ENCODE measurements around the gene SPTSSA.
"Not testable (repeated sequence)": the region's sequence is repeated elsewhere in the genome, so short reads cannot be mapped to it uniquely, and the experiment has no call there.

SPTSSA gene, protein sequence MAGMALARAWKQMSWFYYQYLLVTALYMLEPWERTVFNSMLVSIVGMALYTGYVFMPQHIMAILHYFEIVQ

DNA sequence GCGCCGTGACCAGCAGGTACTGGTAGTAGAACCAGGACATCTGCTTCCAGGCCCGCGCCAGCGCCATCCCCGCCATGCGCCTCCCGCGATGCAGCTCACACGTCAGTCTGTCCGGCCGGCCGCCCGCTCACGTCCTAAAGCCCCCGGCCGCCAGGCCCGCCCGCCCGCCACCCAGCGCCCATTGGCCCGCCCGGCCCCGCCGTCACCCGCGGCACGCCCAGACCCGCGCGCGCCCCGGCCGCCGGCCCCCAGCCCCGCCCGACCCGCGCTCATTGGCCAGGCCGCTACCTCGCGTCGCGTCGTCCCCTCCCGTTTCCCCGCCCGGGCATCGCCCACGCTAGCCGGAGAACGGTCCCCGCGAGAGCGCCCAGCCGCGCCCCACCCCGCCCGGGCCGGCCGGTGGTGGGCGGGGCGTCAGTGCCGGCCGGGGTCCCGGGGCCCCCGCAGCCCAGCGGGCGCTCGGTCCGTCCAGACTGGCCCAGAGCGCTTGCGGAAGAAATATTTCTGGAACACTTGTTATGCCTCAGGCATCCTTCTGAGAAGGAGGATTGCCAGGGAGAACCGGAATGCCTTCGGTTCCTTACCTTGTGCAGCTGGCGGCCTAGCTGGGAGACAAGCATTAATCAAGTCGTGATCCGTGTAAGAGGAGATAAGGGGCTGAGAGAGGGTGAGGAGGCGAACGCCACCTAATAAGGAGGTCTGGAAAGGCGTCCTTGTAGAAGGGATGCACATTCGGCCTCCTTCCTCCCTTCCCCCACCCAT is at the start of gene SPTSSA:
Gene SPTSSA (minus strand): TSS at position 109 of the 762 bp plus-strand sequence. CDS start 33 bp downstream, at position 76.
- peak; percentile 95 for DNase-seq

DNA sequence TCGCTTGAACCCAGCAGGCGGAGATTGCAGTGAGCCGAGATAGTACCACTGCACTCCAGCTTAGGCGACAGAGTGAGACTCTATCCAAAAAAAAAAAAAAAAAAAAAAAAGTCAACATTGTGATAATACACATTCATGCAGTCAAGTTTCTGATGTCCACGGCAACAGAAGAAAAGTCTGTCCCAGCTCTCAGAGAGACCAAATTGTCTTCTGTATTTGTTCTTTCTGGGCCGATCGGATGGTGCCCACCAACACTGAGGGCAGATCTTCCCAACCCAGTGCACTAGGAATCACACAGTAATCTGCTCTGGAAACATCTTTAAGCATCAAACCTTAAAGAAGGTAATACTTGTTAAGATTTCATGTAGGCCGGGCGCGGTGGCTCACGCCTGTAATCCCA is 45.8 kb upstream of the SPTSSA start:
- DNase-seq = no peak

DNA sequence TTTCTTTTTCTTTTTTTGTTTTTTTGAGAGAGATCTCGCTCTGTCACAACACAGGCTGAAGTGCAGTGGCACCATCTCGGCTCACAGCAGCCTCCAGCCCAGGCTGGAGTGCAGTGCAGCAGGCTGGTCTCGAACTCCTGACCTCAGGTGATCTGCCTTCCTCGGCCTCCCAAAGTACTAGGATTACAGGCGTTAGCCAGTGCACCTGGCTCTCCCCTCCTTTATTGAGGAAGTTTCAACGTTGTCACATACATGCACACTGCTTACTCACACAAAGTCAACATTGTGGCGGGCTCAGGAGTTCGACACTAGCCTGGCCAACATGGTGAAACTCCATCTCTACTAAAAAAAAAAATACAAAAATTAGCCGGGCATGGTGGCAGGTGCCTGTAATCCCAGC is 45.4 kb upstream of the SPTSSA start:
- DNase-seq = no peak

DNA sequence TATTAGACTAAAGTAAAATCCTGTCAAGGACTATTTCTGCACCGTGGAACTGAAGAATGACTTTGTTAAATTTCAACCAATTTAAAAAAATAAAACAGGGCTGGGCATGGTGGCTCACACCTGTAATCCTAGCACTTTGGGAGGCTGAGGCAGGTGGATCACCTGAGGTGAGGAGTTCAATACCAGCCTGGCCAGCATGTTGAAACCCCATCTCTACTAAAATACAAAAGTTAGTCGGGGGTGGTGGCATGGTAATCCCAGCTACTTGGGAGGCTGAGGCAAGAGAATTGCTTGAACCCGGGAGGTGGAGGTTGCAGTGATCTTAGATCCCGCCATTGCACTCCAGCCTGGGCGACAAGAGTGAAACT is 43.1 kb upstream of the SPTSSA start:
- not testable (repeated sequence) for DNase-seq

GRCh38 chr14:34504027-34504426 is 42.0 kb upstream of the SPTSSA start:
- not testable (repeated sequence) for DNase-seq

GRCh38 chr14:34502545-34503225 is 40.6 kb upstream of the SPTSSA start:
- no peak for DNase-seq

- DNase-seq = no peak
Measured at GRCh38 chr14:34502001-34502400, 40.0 kb upstream of the SPTSSA start.

DNA sequence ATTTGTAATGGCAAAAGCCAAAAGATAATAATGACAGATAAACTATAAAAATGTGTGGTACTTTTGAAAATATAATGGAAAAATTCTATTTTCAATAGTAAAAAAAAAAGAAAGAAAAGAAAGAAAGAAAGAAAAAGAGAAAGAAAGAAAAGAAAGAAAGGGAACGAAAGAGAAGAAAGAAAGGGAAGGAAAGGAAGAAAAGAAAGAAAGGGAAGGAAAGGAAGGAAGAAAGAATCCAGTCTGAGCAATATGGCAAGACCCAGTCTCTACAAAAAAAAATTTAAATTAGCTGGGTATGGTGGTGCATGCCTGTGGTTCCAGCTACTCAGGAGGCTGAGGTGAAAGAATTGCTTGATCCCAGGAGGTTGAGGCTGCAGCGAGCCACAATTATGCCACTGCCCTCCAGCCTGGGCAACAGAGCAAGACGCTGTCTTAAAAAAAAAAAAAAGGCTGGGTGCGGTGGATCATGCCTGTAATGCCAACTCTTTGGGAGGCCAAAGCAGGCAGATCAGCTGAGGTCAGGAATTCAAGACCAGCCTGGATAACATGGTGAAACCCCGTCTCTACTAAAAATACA is 39.1 kb upstream of the SPTSSA start:
- DNase-seq = no peak

GRCh38 chr14:34498684-34499412 is 36.8 kb upstream of the SPTSSA start:
- no peak for DNase-seq

DNA sequence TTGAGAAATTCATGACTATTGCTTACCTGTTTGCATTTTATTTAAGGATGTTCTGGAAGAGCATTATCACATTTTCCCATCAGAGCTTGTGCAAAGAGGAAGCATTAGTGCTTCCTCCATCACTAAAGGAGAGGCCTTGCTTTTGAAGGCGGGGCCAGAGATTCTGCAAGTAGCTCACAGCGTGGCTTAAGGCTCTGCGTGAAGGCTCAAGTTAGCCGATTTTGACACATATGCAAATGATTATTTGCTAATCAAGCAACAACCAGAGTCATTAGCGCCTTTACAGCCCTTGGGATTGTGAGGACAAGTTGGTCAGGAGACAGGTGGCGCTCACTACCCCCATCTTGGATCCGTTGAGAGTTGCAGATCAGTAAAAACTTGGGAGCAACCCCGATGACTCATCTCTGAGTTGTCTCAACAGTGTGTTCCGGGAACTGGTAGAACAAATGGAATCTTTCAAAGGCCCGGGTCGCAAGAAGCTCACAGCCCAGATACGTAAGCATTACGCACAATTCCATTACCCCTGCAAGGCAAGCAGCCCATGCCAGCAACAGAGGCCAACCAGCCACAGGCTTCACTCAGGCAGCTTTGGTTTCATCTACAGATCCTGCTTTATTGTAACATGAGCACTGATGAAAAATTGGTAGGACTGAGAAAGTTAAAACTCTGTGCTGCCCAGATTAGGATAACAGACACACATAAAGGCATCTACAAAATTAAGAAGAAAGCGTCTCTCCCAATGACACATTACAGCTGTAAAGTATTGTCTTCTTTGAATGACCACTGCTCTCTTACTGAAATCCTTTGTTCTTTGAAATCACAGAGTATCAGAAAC is 34.9 kb upstream of the SPTSSA start:
- DNase-seq = peak; percentile 88

DNA sequence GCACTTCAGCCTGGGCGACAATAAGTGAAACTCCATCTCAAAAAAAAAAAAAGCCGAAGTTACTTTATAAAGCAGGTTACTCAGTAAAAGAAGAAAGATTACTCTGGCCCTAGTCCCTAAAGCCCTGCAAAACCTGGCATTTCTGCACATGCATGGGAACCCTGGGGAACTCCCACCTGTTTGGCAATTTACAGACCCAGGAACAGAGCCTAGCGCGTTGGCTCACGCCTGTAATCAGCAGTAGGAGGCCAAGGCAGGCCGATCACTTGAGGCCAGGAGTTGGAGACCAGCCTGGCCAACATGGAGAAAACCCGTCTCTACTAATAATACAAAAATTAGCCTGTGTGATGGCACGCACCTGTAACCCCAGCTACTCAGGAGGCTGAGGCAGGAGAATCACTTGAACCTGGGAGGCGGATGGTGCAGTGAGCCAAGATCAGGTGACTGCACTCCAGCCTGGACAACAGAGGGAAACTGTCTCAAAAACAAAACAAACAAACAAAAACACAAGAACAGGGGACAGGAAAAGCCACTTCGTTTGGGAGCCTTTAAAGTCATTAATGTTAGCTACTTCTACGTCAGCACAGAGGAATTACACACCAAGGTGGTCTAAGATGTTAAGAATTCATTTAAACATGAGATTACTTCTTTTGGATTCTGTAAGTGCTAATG is 34.1 kb upstream of the SPTSSA start:
- no peak for DNase-seq

DNA sequence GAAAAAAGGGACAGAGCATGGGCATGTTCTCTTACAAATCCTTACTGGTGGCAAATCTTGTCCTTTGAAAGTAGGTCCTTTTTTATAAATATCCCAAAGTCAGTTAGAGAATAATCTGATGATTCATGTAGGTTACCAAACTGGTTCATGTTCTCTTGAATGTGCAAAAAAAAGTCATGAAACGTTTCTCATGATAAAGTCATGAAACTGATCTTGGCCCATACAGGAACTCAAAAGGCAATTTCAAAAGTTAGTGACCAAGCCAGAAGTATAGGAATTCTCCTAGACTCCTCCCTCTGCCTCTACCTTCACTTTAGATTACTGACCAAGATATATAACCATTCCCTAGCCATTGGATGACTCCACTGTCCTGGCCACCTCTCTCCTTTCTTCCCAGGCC is 27.3 kb upstream of the SPTSSA start:
- no peak for DNase-seq

GRCh38 chr14:34488528-34488927 is 26.5 kb upstream of the SPTSSA start:
- DNase-seq = no peak

GRCh38 chr14:34484726-34485125 is 22.7 kb upstream of the SPTSSA start:
- no peak for DNase-seq

GRCh38 chr14:34482463-34482862 is 20.4 kb upstream of the SPTSSA start:
- DNase-seq = no peak

DNA sequence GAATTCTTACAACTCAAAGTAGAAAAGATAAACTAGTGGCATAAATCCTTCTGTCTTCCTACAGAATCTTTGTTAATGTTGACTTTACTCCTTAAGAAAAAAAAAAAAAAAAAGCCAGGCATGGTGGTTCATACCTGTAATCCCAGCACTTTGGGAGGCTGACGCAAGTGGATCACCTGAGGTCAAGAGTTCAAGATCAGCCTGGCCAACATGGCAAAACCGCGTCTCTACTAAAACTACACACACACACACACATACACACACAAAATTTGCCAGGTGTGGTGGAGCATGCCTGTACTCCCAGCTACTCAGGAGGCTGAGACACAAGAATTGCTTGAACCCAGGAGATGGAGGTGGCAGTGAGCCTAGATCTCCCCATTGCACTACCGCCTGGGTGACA is 17.7 kb upstream of the SPTSSA start:
- no peak for DNase-seq

DNA sequence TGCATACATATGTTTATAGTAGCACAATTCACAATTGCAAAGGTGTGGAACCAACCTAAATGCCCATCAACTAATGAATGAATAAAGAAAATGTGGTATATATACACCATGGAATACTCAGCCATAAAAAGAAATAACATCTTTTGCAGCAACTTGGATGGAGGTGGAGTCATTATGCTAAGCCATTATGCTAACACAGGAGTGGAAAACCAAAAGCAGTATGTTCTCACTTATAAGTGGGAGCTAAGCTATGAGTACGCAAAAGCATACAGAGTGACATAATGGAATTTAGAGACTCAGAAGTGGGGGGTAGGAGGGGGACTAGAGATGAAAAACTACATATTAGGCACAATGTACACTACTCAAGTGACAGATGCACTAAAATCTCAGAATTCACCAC is 16.2 kb upstream of the SPTSSA start:
- no peak for DNase-seq

- DNase-seq = not testable (repeated sequence)
Measured at GRCh38 chr14:34476036-34476435, 14.0 kb upstream of the SPTSSA start.

- DNase-seq = no peak
Measured at GRCh38 chr14:34475163-34475562, 13.1 kb upstream of the SPTSSA start.

DNA sequence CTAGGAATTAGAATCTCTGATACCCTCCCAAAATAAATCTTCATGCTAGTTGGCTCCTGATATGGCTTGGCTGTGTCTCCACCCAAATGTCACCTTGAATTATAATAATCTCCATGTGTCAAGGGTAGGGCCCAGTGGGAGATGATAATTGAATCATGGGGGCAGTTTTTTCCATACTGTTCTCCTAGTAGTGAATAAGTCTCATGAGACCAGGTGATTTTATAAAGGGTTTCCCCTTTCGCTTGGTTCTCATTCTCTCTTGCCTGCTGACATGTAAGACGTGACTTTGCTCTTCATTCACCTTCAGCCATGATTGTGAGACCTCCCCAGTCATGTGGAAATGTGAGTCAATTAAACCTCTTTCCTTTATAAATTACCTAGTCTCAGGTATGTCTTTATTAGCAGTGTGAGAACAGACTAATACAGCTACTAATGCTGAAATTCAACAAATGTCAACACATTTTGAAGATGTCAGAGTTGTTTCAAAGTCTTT is 12.2 kb upstream of the SPTSSA start:
- no peak for DNase-seq

GRCh38 chr14:34472706-34473279 is 10.8 kb upstream of the SPTSSA start:
- DNase-seq = no peak
